ENCODE results near the gene MAP7D1.

- TF ChIP-seq ZNF274 (IDR thresholded peaks at IDR 0.05; ENCODE audit: low read depth, low read length), result no peak
- no peak for TF ChIP-seq SUZ12 (IDR thresholded peaks at IDR 0.05; ENCODE audit: extremely low read depth, insufficient read depth, insufficient read length)
Observed at GRCh38 chr1:36156329-36157114, 562 bp downstream of the MAP7D1 start.
